ENCODE results near the gene OCRL. TPM values are rescaled to one million over a fixed set of nuclear protein-coding genes. Genes with fewer than 3 reads are reported as not detected.

The OCRL gene
- total and polyA plus RNA-seq, 2 of the 4 experiments (the other 2 are of a cell fraction) = 19.4 to 20.6 TPM

DNA sequence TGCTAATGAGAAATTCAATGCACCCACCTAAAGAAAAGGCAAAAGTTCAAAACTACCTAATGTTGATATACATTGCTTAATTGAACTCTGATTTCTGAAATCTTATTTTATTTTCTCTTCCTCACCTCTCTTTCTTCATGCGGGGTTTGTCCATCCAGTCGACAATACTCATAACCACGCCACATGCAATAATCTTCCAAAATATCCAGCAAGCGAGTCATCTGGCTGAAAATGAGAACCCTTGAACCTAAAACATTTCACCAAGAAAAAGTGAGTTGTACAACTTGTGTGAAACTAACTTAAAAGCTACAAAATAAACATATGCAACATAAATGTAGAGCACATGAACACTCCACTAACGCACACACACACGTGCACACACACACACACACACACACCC, 43.4 kb upstream of the OCRL start:
- peaks cover 22% of the 10 kb centered on the region for H3K36me3 ChIP-seq (ENCODE audit: control insufficient read depth, insufficient read depth, low read length)
- no peak overlapping the region for H3K23ac ChIP-seq (ENCODE audit: low read depth, low read length)
- no peak overlapping the region for H2BK20ac ChIP-seq (ENCODE audit: low read depth, low read length)
- H3K4me1 ChIP-seq (ENCODE audit: control insufficient read depth, insufficient read depth, low read length) = peaks cover 6% of the 10 kb centered on the region; the same call in 1 of the 2 replicates
- ChIA-PET POLR2A (ENCODE audit: unreplicated experiment) (no interaction called here), CTCF (no interaction called here)
- H4K20me1 ChIP-seq (ENCODE audit: insufficient read depth, low read length) = peaks cover 6% of the 10 kb centered on the region; the same call in 1 of the 2 replicates
- no peak overlapping the region for H3K56ac ChIP-seq (ENCODE audit: extremely low read depth, insufficient read depth, low read length)
- no peak overlapping the region for H4K91ac ChIP-seq (ENCODE audit: insufficient read depth, low read depth, low read length)
- dilution Hi-C loops (cut with HindIII; ENCODE audit: low sequenced_read_pairs, unreplicated experiment) = no loop called here
- H2BK15ac ChIP-seq (ENCODE audit: low read depth, low read length) = no peak overlapping the region
- H3K9me3 ChIP-seq (ENCODE audit: control insufficient read depth, insufficient read depth, low read length) = no peaks in the 10 kb centered on the region
- H3K4ac ChIP-seq (ENCODE audit: low read depth, low read length) = no peak overlapping the region
- no CpG with 5 or more reads among the region's 6 CpGs for whole genome bisulfite sequencing, 2 experiments (ENCODE audit: extremely low coverage in 2 of 2, insufficient read length in 1 of 2)
- H3K4me3 ChIP-seq (ENCODE audit: insufficient read depth, low read depth, low read length) = no peak overlapping the region
- no peak overlapping the region for H4K8ac ChIP-seq (ENCODE audit: low read depth in 2 of 2, low read length in 2 of 2)
- in situ Hi-C loops (cut with MboI; ENCODE audit: low sequenced_read_pairs) = no loop called here
- TF ChIP-seq, protein P1, sequence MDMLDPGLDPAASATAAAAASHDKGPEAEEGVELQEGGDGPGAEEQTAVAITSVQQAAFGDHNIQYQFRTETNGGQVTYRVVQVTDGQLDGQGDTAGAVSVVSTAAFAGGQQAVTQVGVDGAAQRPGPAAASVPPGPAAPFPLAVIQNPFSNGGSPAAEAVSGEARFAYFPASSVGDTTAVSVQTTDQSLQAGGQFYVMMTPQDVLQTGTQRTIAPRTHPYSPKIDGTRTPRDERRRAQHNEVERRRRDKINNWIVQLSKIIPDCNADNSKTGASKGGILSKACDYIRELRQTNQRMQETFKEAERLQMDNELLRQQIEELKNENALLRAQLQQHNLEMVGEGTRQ (IDR thresholded peaks at IDR 0.05; ENCODE audit: low read depth, low read length) = no peak
- peak; percentile 10; the same call in 1 of the 2 replicates for TF ChIP-seq CEBPB (IDR thresholded peaks at IDR 0.05; ENCODE audit: low read depth, low read length)
- no peak for TF ChIP-seq RFX5 (IDR thresholded peaks at IDR 0.05; ENCODE audit: low read depth, low read length)
- no peak overlapping the region for H2BK120ac ChIP-seq (ENCODE audit: low read depth, low read length)
- no peak overlapping the region for H2AFZ ChIP-seq (replicated peaks; ENCODE audit: low read length, poor library complexity)
- H2BK5ac ChIP-seq (ENCODE audit: low read depth, low read length, poor library complexity, severe bottlenecking) = peak overlapping the region; percentile 69
- peak; percentile 47; the same call in 1 of the 2 replicates for ATAC-seq (ENCODE audit: low read depth)
- intact Hi-C loops (cut with micrococcal nuclease) = no loop called here
- H3K79me1 ChIP-seq (ENCODE audit: low read depth in 1 of 2, low read length in 2 of 2) = peaks cover 2 to 18% of the 10 kb centered on the region in 2 experiments
- H2AK9ac ChIP-seq (replicated peaks; ENCODE audit: low read depth, low read length, poor library complexity) = no peak overlapping the region
- no peak overlapping the region for H3K9ac ChIP-seq (ENCODE audit: low read depth, low read length)
- peak; percentile 67 for DNase-seq
- no peaks in the 10 kb centered on the region; the same call in none of the 2 replicates for H3K9me1 ChIP-seq (ENCODE audit: insufficient read depth, low read length)
- no TSS peak for BruUV-seq (replicated peaks)
- H3K27me3 ChIP-seq (ENCODE audit: control insufficient read depth, insufficient read depth, low read length) = 0 out of 2 replicates have a peak, but pooled peaks cover 2% of the 10 kb centered on the region
- no peak overlapping the region for H3K14ac ChIP-seq (replicated peaks; ENCODE audit: low read depth, low read length)
- peak overlapping the region; percentile 41; the same call in 1 of the 2 replicates for H3K4me2 ChIP-seq (ENCODE audit: low read depth, low read length)
- no peak overlapping the region for H3K18ac ChIP-seq (ENCODE audit: low read depth, low read length)
- H2AK5ac ChIP-seq (ENCODE audit: low read depth, low read length) = no peak overlapping the region
- no peak overlapping the region for H4K5ac ChIP-seq (ENCODE audit: low read depth, low read length)
- H3K27ac ChIP-seq (ENCODE audit: insufficient read depth, low read length) = peak overlapping the region; percentile 45

Data from IMR-90 (cell line).